SJSA1 (cell line): ENCODE data around the gene CDC42SE1. TPM values are rescaled to one million over a fixed set of nuclear protein-coding genes. Genes with fewer than 3 reads are reported as not detected.
A peak's percentile ranks its signal among the peaks of the same experiment; 100 is the strongest.
"Not testable (repeated sequence)": the region's sequence is repeated elsewhere in the genome, so short reads cannot be mapped to it uniquely, and the experiment has no call there.

Source experiments
- DNase-seq, 2 experiments: peaks; one replicate each; pipeline ENCODE4 v3.0.0-alpha.2; 2015 to 2020; ENCODE audit warnings: low spot score in 2 of 2, low read depth in 1 of 2
- H3K27ac ChIP-seq: fragments of 250-450 bp; sonication (Bioruptor Pico); 2 replicates; pipeline ENCODE4 v1.5.1; 2020; ENCODE audit warnings: mild to moderate bottlenecking, moderate library complexity
- H3K27me3 ChIP-seq: fragments of 250-450 bp; sonication (Bioruptor Pico); replicated peaks from 2 replicates; pipeline ENCODE4 v1.5.1; 2020; ENCODE audit warnings: mild to moderate bottlenecking, moderate library complexity
- H3K36me3 ChIP-seq: fragments of 250-450 bp; sonication (Bioruptor Pico); 2 replicates; pipeline ENCODE4 v1.5.1; 2020; ENCODE audit warnings: mild to moderate bottlenecking
- H3K4me1 ChIP-seq: fragments of 250-450 bp; sonication (Bioruptor Pico); replicated peaks from 2 replicates; pipeline ENCODE4 v1.6.1; 2021; ENCODE audit warnings: mild to moderate bottlenecking
- H3K4me3 ChIP-seq: fragments of 250-450 bp; sonication (Bioruptor Pico); 2 replicates; pipeline ENCODE4 v1.5.1; 2020; ENCODE audit warnings: mild to moderate bottlenecking
- H3K9me3 ChIP-seq: fragments of 250-450 bp; sonication (Bioruptor Pico); replicated peaks from 2 replicates; pipeline ENCODE4 v1.5.1; 2020; ENCODE audit warnings: mild to moderate bottlenecking
- total RNA-seq: library from RNA; depleted of rRNA; stranded (reverse); fragments of >200 nt; shearing (Covaris generic); gene quantifications from 2 replicates; pipeline ENCODE4 v1.2.3, GENCODE V29; 2014; rRNA removed

Gene CDC42SE1
- 35.2 and 67.2 TPM in 2 replicates for total RNA-seq

GRCh38 chr1:151059109-151060006, at the start of gene CDC42SE1:
Gene CDC42SE1 (minus strand): TSS chr1:151059622. CDS start chr1:151055730, 3,892 bp downstream.
- Histone ChIP-seq H3K4me3 (peak within 1 kb of the TSS; percentile 79), H3K36me3 (peaks cover 41% of the 10 kb centered on the region), H3K4me1 (peaks cover 31% of the 10 kb centered on the region), H3K27me3 (no peaks in the 10 kb centered on the region), H3K27ac (peak within 1 kb of the TSS; percentile 84), H3K9me3 (no peaks in the 10 kb centered on the region)
- DNase-seq: peak; percentile 89 to 90

GRCh38 chr1:151108331-151108730, 48.9 kb upstream of the CDC42SE1 start:
- peaks cover 6% of the 10 kb centered on the region; the same call in 1 of the 2 replicates for H3K36me3 ChIP-seq
- H3K27ac ChIP-seq: no peak overlapping the region
- no peaks in the 10 kb centered on the region for H3K27me3 ChIP-seq
- H3K4me1 ChIP-seq: no peaks in the 10 kb centered on the region
- H3K4me3 ChIP-seq: no peak overlapping the region
- no peak for DNase-seq
- no peaks in the 10 kb centered on the region for H3K9me3 ChIP-seq

GRCh38 chr1:151106894-151107293, 47.5 kb upstream of the CDC42SE1 start:
- Histone ChIP-seq H3K4me1 (no peaks in the 10 kb centered on the region), H3K9me3 (no peaks in the 10 kb centered on the region)

GRCh38 chr1:151104630-151105029, 45.2 kb upstream of the CDC42SE1 start:
- no peaks in the 10 kb centered on the region for H3K9me3 ChIP-seq
- H3K36me3 ChIP-seq: peaks cover 6% of the 10 kb centered on the region; the same call in 1 of the 2 replicates
- no peak overlapping the region for H3K27ac ChIP-seq
- no peak for DNase-seq
- no peaks in the 10 kb centered on the region for H3K27me3 ChIP-seq
- H3K4me1 ChIP-seq: no peaks in the 10 kb centered on the region
- H3K4me3 ChIP-seq: no peak overlapping the region

More at GRCh38 chr1:151106894-151107293, 47.5 kb upstream of the CDC42SE1 start:
- Histone ChIP-seq H3K27ac (no peak overlapping the region), H3K4me3 (no peak overlapping the region), H3K27me3 (no peaks in the 10 kb centered on the region), H3K36me3 (peaks cover 6% of the 10 kb centered on the region; the same call in 1 of the 2 replicates)
- no peak for DNase-seq

GRCh38 chr1:151098126-151098525, 38.7 kb upstream of the CDC42SE1 start:
- no peaks in the 10 kb centered on the region for H3K27me3 ChIP-seq
- H3K9me3 ChIP-seq: no peaks in the 10 kb centered on the region
- H3K27ac ChIP-seq: no peak overlapping the region
- no peak for DNase-seq
- H3K36me3 ChIP-seq: no peaks in the 10 kb centered on the region
- H3K4me3 ChIP-seq: no peak overlapping the region
- no peaks in the 10 kb centered on the region for H3K4me1 ChIP-seq

GRCh38 chr1:151097426-151097825, 38.0 kb upstream of the CDC42SE1 start:
- not testable (repeated sequence) for DNase-seq

GRCh38 chr1:151085953-151086559, 26.6 kb upstream of the CDC42SE1 start:
- H3K27ac ChIP-seq: no peak overlapping the region
- no peaks in the 10 kb centered on the region for H3K27me3 ChIP-seq
- H3K36me3 ChIP-seq: no peaks in the 10 kb centered on the region
- H3K4me1 ChIP-seq: no peaks in the 10 kb centered on the region
- H3K9me3 ChIP-seq: no peaks in the 10 kb centered on the region
- H3K4me3 ChIP-seq: no peak overlapping the region
- DNase-seq: no peak

More at GRCh38 chr1:151097426-151097825, 38.0 kb upstream of the CDC42SE1 start:
- not testable (repeated sequence) for H3K4me1 ChIP-seq, H3K9me3 ChIP-seq, H3K27me3 ChIP-seq, H3K27ac ChIP-seq, H3K36me3 ChIP-seq, H3K4me3 ChIP-seq

GRCh38 chr1:151072224-151072623, 12.8 kb upstream of the CDC42SE1 start:
- H3K4me3 ChIP-seq: no peak overlapping the region
- peaks cover 5% of the 10 kb centered on the region for H3K4me1 ChIP-seq
- H3K27ac ChIP-seq: no peak overlapping the region
- no peaks in the 10 kb centered on the region for H3K27me3 ChIP-seq
- peaks cover 9% of the 10 kb centered on the region for H3K36me3 ChIP-seq
- no peak for DNase-seq
- H3K9me3 ChIP-seq: no peaks in the 10 kb centered on the region

- H3K27ac ChIP-seq: peak within 1 kb of the TSS; percentile 96
- peaks cover 9% of the 10 kb centered on the region for H3K36me3 ChIP-seq
- H3K27me3 ChIP-seq: no peaks in the 10 kb centered on the region
- H3K4me3 ChIP-seq: peak within 1 kb of the TSS; percentile 51
- peaks cover 5% of the 10 kb centered on the region for H3K4me1 ChIP-seq
- no peaks in the 10 kb centered on the region for H3K9me3 ChIP-seq
- DNase-seq: peak; percentile 92 to 97
Observed at GRCh38 chr1:151070474-151071276, 11.3 kb upstream of the CDC42SE1 start, which contains the start of gene GABPB2. Gene GABPB2 (plus strand): TSS chr1:151070761. CDS start chr1:151088190, 17,429 bp downstream.

GRCh38 chr1:151069103-151069486, 9.7 kb upstream of the CDC42SE1 start:
- Histone ChIP-seq H3K4me1 (peaks cover 5% of the 10 kb centered on the region), H3K4me3 (no peak overlapping the region), H3K36me3 (peaks cover 9% of the 10 kb centered on the region), H3K27ac (no peak overlapping the region), H3K27me3 (no peaks in the 10 kb centered on the region), H3K9me3 (no peaks in the 10 kb centered on the region)
- DNase-seq: no peak

- Histone ChIP-seq H3K36me3 (peaks cover 13% of the 10 kb centered on the region), H3K27ac (no peak overlapping the region), H3K4me3 (no peak overlapping the region), H3K27me3 (no peaks in the 10 kb centered on the region), H3K9me3 (no peaks in the 10 kb centered on the region), H3K4me1 (peaks cover 12% of the 10 kb centered on the region)
- no peak for DNase-seq
Observed at GRCh38 chr1:151067185-151067584, 7.8 kb upstream of the CDC42SE1 start.

- H3K4me1 ChIP-seq: peaks cover 16% of the 10 kb centered on the region
- H3K36me3 ChIP-seq: peaks cover 13% of the 10 kb centered on the region
- H3K9me3 ChIP-seq: no peaks in the 10 kb centered on the region
- no peak for DNase-seq
- H3K4me3 ChIP-seq: no peak overlapping the region
- H3K27me3 ChIP-seq: no peaks in the 10 kb centered on the region
- H3K27ac ChIP-seq: no peak overlapping the region
Observed at GRCh38 chr1:151065089-151065645, 5.7 kb upstream of the CDC42SE1 start.

GRCh38 chr1:151062741-151063371, 3.4 kb upstream of the CDC42SE1 start:
- Histone ChIP-seq H3K4me3 (no peak overlapping the region), H3K9me3 (no peaks in the 10 kb centered on the region), H3K4me1 (peaks cover 19% of the 10 kb centered on the region), H3K36me3 (0 out of 2 replicates have a peak, but pooled peaks cover 9% of the 10 kb centered on the region), H3K27ac (peak overlapping the region; percentile 71), H3K27me3 (no peaks in the 10 kb centered on the region)
- DNase-seq: peak; percentile 36 to 65
